Lung (tissue), 12 donors: ENCODE measurements around the gene ASPSCR1. TPM values are rescaled to one million over a fixed set of nuclear protein-coding genes. Genes with fewer than 3 reads are reported as not detected.

Source experiments
- ATAC-seq: fragments of 200-7000 bp; cut with Tn5 transposase; one replicate; pipeline ENCODE4 v1.9.1; 2020; ENCODE audit warnings: moderate number of reproducible peaks; ENCODE audit not compliant: insufficient read depth, low FRiP score
- DNase-seq, 3 donors: peaks; one replicate each; pipeline ENCODE4 v3.0.0-alpha.2; 2013 to 2017
- H3K27ac ChIP-seq, 2 donors: one replicate each; pipeline ENCODE4 v1.5.1; 2013; ENCODE audit warnings: mild to moderate bottlenecking in 2 of 2, moderate library complexity in 2 of 2, control low read depth in 1 of 2, inconsistent platforms in 1 of 2, low read depth in 1 of 2, low read length in 1 of 2
- H3K27me3 ChIP-seq, 3 donors: one replicate each; pipeline ENCODE4 v1.5.1; 2013; ENCODE audit warnings: low read length in 2 of 3; ENCODE audit not compliant: control insufficient read depth in 3 of 3, insufficient read depth in 3 of 3
- H3K36me3 ChIP-seq, 4 donors: one replicate each; pipeline ENCODE4 v1.5.1; 2013; ENCODE audit warnings: low read length in 4 of 4, mild to moderate bottlenecking in 1 of 4, moderate library complexity in 1 of 4; ENCODE audit not compliant: control insufficient read depth in 4 of 4, insufficient read depth in 4 of 4
- H3K4me1 ChIP-seq, 5 donors: one replicate each; pipeline ENCODE4 v1.5.1; 2013; ENCODE audit warnings: low read length in 5 of 5, mild to moderate bottlenecking in 2 of 5, moderate library complexity in 1 of 5; ENCODE audit not compliant: control insufficient read depth in 5 of 5, insufficient read depth in 5 of 5
- H3K4me3 ChIP-seq: one replicate; pipeline ENCODE4 v1.5.1; 2013; ENCODE audit warnings: mild to moderate bottlenecking, control low read depth, moderate library complexity
- H3K9ac ChIP-seq, 2 donors: one replicate each; pipeline ENCODE4 v1.5.1; 2013; ENCODE audit warnings: low read length in 2 of 2, control low read depth in 1 of 2; ENCODE audit not compliant: insufficient read depth in 1 of 2
- H3K9me3 ChIP-seq, 4 donors: one replicate each; pipeline ENCODE4 v1.5.1; 2013; ENCODE audit warnings: low read length in 3 of 4, mild to moderate bottlenecking in 1 of 4, moderate library complexity in 1 of 4; ENCODE audit not compliant: control insufficient read depth in 4 of 4, insufficient read depth in 3 of 4
- CTCF ChIP-seq: IDR thresholded peaks from 2 replicates; pipeline ENCODE4 v1.5.1; 2012; ENCODE audit warnings: mild to moderate bottlenecking; ENCODE audit errors: control extremely low read depth, extremely low read depth
- WGBS, 2 donors: extraction: QIAGEN DNeasy Blood & Tissue Kit; methylation state at CpG; one replicate each; pipeline ENCODE4 v1.1.7; 2013; 5-methylcytosine and 5-hydroxymethylcytosine counted together
- polyA plus RNA-seq, 2 donors: library from polyadenylated mRNA; stranded (reverse); fragments of 200-250 nt; gene quantifications; one replicate each; pipeline ENCODE4 v1.2.1, GENCODE V29; 2013
- total RNA-seq, 2 donors: library from RNA; depleted of rRNA in 1 of 2; stranded (reverse); fragments of >200 nt in 1 of 2; gene quantifications; one replicate each; pipeline ENCODE4 v1.2.1, GENCODE V29; 2014 to 2021
- donor health status: control.
- donor health status: control.
- donor health status: Bipolar disorder and iron deficiency.
- donor health status: healthy.
- donor health status: DM: yes; HTN: yes; CAD: no.

Gene ASPSCR1
- total and polyA plus RNA-seq, 4 donors, result 22.9 to 68.6 (median 42.4) TPM

DNA sequence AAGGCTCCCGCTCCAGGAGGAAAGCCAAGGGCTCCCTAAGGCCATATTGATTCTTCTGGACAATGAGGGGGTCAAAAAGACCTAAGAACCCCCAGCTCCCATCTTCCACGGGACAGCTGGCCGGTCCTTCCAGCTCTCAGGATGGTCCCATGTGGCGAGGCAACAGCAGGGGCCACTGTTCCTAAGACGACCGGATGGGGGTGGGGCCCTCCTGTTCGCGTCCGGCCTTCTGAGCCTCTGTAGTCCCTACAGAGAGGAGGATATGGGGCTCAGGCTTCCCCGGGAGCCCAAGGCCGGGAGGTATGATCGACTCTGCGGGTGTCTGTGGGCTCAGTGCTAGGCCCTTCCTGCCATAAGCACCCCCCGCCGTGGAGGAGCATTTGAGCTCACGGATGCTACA is 66.1 kb downstream of the ASPSCR1 start:
- no peaks in the 10 kb centered on the region for H3K4me1 ChIP-seq
- H3K4me3 ChIP-seq, result no peak overlapping the region
- H3K36me3 ChIP-seq, result peaks cover 0 to 15% (median 2%) of the 10 kb centered on the region in 4 donors
- whole genome bisulfite sequencing, 2 donors, result 75 to 85% methylated on average over 16 of the region's 16 CpGs
- ATAC-seq, result no peak
- H3K27me3 ChIP-seq, result no peaks in the 10 kb centered on the region
- no peak overlapping the region for H3K27ac ChIP-seq
- TF ChIP-seq CTCF, result no peak
- no peak for DNase-seq
- no peaks in the 10 kb centered on the region for H3K9me3 ChIP-seq
- no peak overlapping the region for H3K9ac ChIP-seq

- no peak overlapping the region for H3K27ac ChIP-seq
- DNase-seq (no peak), ATAC-seq (no peak)
- H3K9ac ChIP-seq, result no peak overlapping the region
- H3K4me1 ChIP-seq, result peaks cover 0 to 10% (median 4%) of the 10 kb centered on the region in 5 donors
- no peak for TF ChIP-seq CTCF
- WGBS, 2 donors, result 83 to 86% methylated on average over 14 of the region's 14 CpGs
- no peaks in the 10 kb centered on the region for H3K27me3 ChIP-seq
- no peaks in the 10 kb centered on the region for H3K9me3 ChIP-seq
- peaks cover 0 to 25% (median 4%) of the 10 kb centered on the region in 4 donors for H3K36me3 ChIP-seq
- no peak overlapping the region for H3K4me3 ChIP-seq
These were observed 68.6 kb downstream of the ASPSCR1 start for GRCh38 chr17:82045936-82046484.

- H3K9me3 ChIP-seq, result no peaks in the 10 kb centered on the region
- ATAC-seq, result no peak
- 92 to 93% methylated on average over 21 of the region's 21 CpGs for WGBS, 2 donors
These were observed 69.5 kb downstream of the ASPSCR1 start for GRCh38 chr17:82046903-82047302.

More at GRCh38 chr17:82046903-82047302, 69.5 kb downstream of the ASPSCR1 start:
- peaks cover 0 to 10% (median 4%) of the 10 kb centered on the region in 5 donors for H3K4me1 ChIP-seq
- no peak for DNase-seq
- H3K4me3 ChIP-seq, result no peak overlapping the region
- H3K36me3 ChIP-seq, result peaks cover 0 to 25% (median 4%) of the 10 kb centered on the region in 4 donors
- no peak overlapping the region for H3K9ac ChIP-seq
- no peaks in the 10 kb centered on the region for H3K27me3 ChIP-seq
- TF ChIP-seq CTCF, result no peak
- no peak overlapping the region for H3K27ac ChIP-seq
